HepG2 (cell line): ENCODE data around the gene SHMT1. TPM values are rescaled to one million over a fixed set of nuclear protein-coding genes. Genes with fewer than 3 reads are reported as not detected.

Source experiments
- BRCA1 ChIP-seq: sonication (generic); formaldehyde crosslinking; IDR thresholded peaks from 2 replicates; pipeline ENCODE4 v1.4.0; 2020; ENCODE audit warnings: missing genetic modification reagents
- CSRNP2 ChIP-seq: sonication (generic); formaldehyde crosslinking; conservative IDR thresholded peaks from 2 replicates; pipeline ENCODE4 v1.8.0; 2022; ENCODE audit warnings: low read depth, missing genetic modification reagents
- ELF1 ChIP-seq: sonication (generic); formaldehyde crosslinking; IDR thresholded peaks from 2 replicates; pipeline ENCODE4 v1.4.0; 2020; ENCODE audit warnings: missing genetic modification reagents
- GMEB2 ChIP-seq: IDR thresholded peaks from 2 replicates; pipeline ENCODE4 v1.6.1; 2016; ENCODE audit warnings: missing biosample characterization, missing genetic modification reagents, low read depth
- HNRNPH1 ChIP-seq: fragments of 200-400 bp; formaldehyde crosslinking; optimal IDR thresholded peaks from 2 replicates; pipeline ENCODE3; 2017; ENCODE audit warnings: mild to moderate bottlenecking, low read depth, low read length
- HNRNPUL1 ChIP-seq: fragments of 200-400 bp; formaldehyde crosslinking; IDR thresholded peaks from 2 replicates; pipeline ENCODE4 v1.6.1; 2017; ENCODE audit warnings: low read depth, mild to moderate bottlenecking, low read length, moderate library complexity
- NFRKB ChIP-seq: fragments of 450-650 bp; IDR thresholded peaks from 2 replicates; pipeline ENCODE4 v1.6.1; 2017
- PCBP1 ChIP-seq: fragments of 200-400 bp; formaldehyde crosslinking; IDR thresholded peaks from 2 replicates; pipeline ENCODE4 v1.6.1; 2017; ENCODE audit warnings: mild to moderate bottlenecking, low read depth, low read length, borderline replicate concordance
- TARDBP ChIP-seq: sonication (generic); formaldehyde crosslinking; IDR thresholded peaks from 2 replicates; pipeline ENCODE4 v1.8.0; 2022; ENCODE audit warnings: mild to moderate bottlenecking, missing genetic modification reagents
- XBP1 ChIP-seq: sonication (generic); formaldehyde crosslinking; IDR thresholded peaks from 2 replicates; pipeline ENCODE4 v1.5.0; 2020; ENCODE audit warnings: missing genetic modification reagents
- ZBTB33 ChIP-seq: sonication (generic); formaldehyde crosslinking; IDR thresholded peaks from 2 replicates; pipeline ENCODE4 v1.4.0; 2020; ENCODE audit warnings: missing genetic modification reagents
- ZBTB40 ChIP-seq, 2 experiments: fragments of 450-650 bp in 1 of 2; sonication (generic) in 1 of 2; formaldehyde crosslinking in 1 of 2; IDR thresholded peaks; 2 replicates each; pipeline versions ENCODE4 v1.6.1 to v1.8.0; 2016 to 2022; ENCODE audit warnings: antibody characterized with exemption in 1 of 2, mild to moderate bottlenecking in 1 of 2, missing genetic modification reagents in 1 of 2
- ZNF335 ChIP-seq: sonication (generic); formaldehyde crosslinking; IDR thresholded peaks from 2 replicates; pipeline ENCODE4 v1.4.0; 2020; ENCODE audit warnings: missing genetic modification reagents
- ZSCAN25 ChIP-seq: sonication (generic); formaldehyde crosslinking; IDR thresholded peaks from 2 replicates; pipeline ENCODE4 v1.8.0; 2022; ENCODE audit warnings: mild to moderate bottlenecking, missing genetic modification reagents
- polyA plus RNA-seq, 8 experiments: library from polyadenylated mRNA; depleted of rRNA in 3 of 8; stranded (reverse) in 7 of 8; unstranded in 1 of 8; fragments of >200 nt; fragmentation: Illumina TruSeq in 4 of 8; extraction: Trizol in 4 of 8; gene quantifications; 2 replicates each; pipeline versions ENCODE4 v1.2.1 to v1.2.3, GENCODE V29; 2011 to 2016; ENCODE audit warnings: low read depth in 4 of 8, missing spikeins in 1 of 8, mixed read lengths in 1 of 8; ENCODE audit not compliant: insufficient read depth in 1 of 8
- total RNA-seq, 5 experiments: library from RNA; depleted of rRNA; stranded (reverse); fragments of >200 nt; fragmentation: Illumina TruSeq; extraction: Trizol; gene quantifications; 2 replicates each; pipeline ENCODE4 v1.2.3, GENCODE V29; 2016; ENCODE audit warnings: low read depth in 1 of 5

The SHMT1 gene
- total and polyA plus RNA-seq, 2 of the 13 experiments (the other 11 are each of a cell fraction or from before 2014, with no cell fraction given): 21.3 to 48.8 TPM

GRCh38 chr17:18314731-18315561 is 48.4 kb downstream of the SHMT1 start, which contains the start of the genes SMCR8 and TOP3A (continued):
- TF ChIP-seq CSRNP2 (CRISPR knock-in tag) (no peak), HNRNPH1 (no peak), ELF1 (CRISPR knock-in tag) (peak; percentile 96), BRCA1 (CRISPR knock-in tag) (no peak), ZBTB40 (IDR thresholded peaks at IDR 0.05) (peak; percentile 61), ZBTB40 (CRISPR knock-in tag; IDR thresholded peaks at IDR 0.05) (peak; percentile 72), NFRKB (peak; percentile 29; the same call in 1 of the 2 replicates), TARDBP (CRISPR knock-in tag) (peak; percentile 82), ZSCAN25 (no peak; the same call in 1 of the 2 replicates), HNRNPUL1 (no peak), XBP1 (CRISPR knock-in tag) (no peak), PCBP1 (peak; percentile 70; the same call in 1 of the 2 replicates), ZBTB33 (no peak), GMEB2 (CRISPR knock-in tag) (no peak; the same call in 1 of the 2 replicates), ZNF335 (CRISPR knock-in tag) (peak; percentile 78; the same call in 1 of the 2 replicates)
